ENCODE results near the gene PAPSS1. TPM values are rescaled to one million over a fixed set of nuclear protein-coding genes. Genes with fewer than 3 reads are reported as not detected.
"Not testable (repeated sequence)": the region's sequence is repeated elsewhere in the genome, so short reads cannot be mapped to it uniquely, and the experiment has no call there.

The PAPSS1 gene
- total and polyA plus RNA-seq, 9 of the 15 experiments (the other 6 are each of a cell fraction or from before 2014, with no cell fraction given), result 21.1 to 53.9 (median 41.9) TPM

DNA sequence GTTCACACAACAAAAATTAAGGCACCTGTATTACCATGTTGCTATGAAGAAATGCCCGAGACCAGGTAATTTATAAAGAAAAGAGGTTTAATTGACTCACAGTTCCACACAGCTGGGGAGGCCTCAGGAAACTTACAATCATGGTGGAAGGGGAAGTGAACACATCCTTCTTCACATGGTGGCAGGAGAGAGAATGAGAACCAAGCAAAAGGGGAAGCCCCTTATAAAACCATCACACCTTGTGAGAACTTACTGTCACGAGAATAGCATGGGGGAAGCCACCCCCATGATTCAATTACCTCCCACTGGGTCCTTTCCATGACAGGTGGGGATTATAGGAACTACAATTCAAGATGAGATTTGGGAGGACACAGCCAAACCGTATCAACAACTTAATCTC lies 68.6 kb downstream of the PAPSS1 start:
- TF ChIP-seq SPI1 (IDR thresholded peaks at IDR 0.05; ENCODE audit: borderline replicate concordance, low read depth, low read length), result peak; percentile 12; the same call in 1 of the 2 replicates
- H3K4me3 ChIP-seq; H3K27ac ChIP-seq (ENCODE audit: extremely low read depth, low read depth, low read length); H3K27me3 ChIP-seq (ENCODE audit: control insufficient read depth in 2 of 2, insufficient read depth in 2 of 2, low read length in 2 of 2); H3K9me3 ChIP-seq (replicated peaks; ENCODE audit: control insufficient read depth, insufficient read depth, low read depth, low read length); H3K4me1 ChIP-seq (replicated peaks in 1 of 2; ENCODE audit: control insufficient read depth in 2 of 2, insufficient read depth in 2 of 2, low read length in 2 of 2); H2AFZ ChIP-seq (ENCODE audit: low read depth, low read length); BruUV-seq (replicated peaks); CTCF ChIA-PET (ENCODE audit: low intra/inter-chr PET ratio); H3K36me3 ChIP-seq (ENCODE audit: control insufficient read depth, insufficient read depth, low read length); DNase-seq (ENCODE audit: extremely low read depth in 1 of 4, low spot score in 3 of 4); H4K20me1 ChIP-seq (replicated peaks; ENCODE audit: control insufficient read depth, insufficient read depth, low read length); ATAC-seq; H3K9me1 ChIP-seq (ENCODE audit: control insufficient read depth, insufficient read depth, low read length); in situ Hi-C loops (cut with MboI); H3K9ac ChIP-seq (ENCODE audit: insufficient read depth in 1 of 2, low read depth in 2 of 2, low read length in 2 of 2); H3K79me2 ChIP-seq (ENCODE audit: control insufficient read depth, insufficient read depth, low read length); intact Hi-C loops (cut with micrococcal nuclease); H3K4me2 ChIP-seq (ENCODE audit: insufficient read depth, low read length); FAIRE-seq; POLR2A ChIA-PET: not testable (repeated sequence)
- 55% methylated on average over 3 of the region's 3 CpGs for WGBS (ENCODE audit: insufficient coverage, low coverage, missing lambda C conversion rate)

DNA sequence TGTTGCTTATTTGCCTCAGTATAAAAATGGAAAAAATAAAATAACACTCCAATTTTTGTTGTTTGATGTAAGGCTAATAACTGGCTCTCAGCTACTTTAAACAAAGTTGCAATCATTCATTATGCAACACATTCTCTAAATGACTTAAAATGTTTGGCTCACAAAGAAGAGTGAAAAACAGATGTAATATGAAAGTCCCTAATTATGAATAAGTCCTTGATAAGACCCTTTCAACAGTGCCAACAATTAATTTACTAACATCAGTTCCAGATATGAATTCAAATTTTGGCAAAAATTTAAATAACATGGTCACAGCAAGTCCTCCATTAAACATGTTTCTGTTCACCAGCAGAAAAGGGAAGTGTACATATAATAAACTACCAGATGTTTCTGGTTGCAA lies 69.8 kb downstream of the PAPSS1 start:
- Histone ChIP-seq H2AFZ (ENCODE audit: low read depth, low read length) (no peak overlapping the region), H3K36me3 (ENCODE audit: control insufficient read depth, insufficient read depth, low read length) (peaks cover 4% of the 10 kb centered on the region; the same call in 1 of the 3 replicates), H3K27ac (ENCODE audit: extremely low read depth, low read depth, low read length) (no peak overlapping the region), H3K4me3 (no peak overlapping the region), H3K9me3 (replicated peaks; ENCODE audit: control insufficient read depth, insufficient read depth, low read depth, low read length) (no peaks in the 10 kb centered on the region), H4K20me1 (replicated peaks; ENCODE audit: control insufficient read depth, insufficient read depth, low read length) (no peaks in the 10 kb centered on the region), H3K4me1 (replicated peaks in 1 of 2; ENCODE audit: control insufficient read depth in 2 of 2, insufficient read depth in 2 of 2, low read length in 2 of 2) (no peaks in the 10 kb centered on the region), H3K4me2 (ENCODE audit: insufficient read depth, low read length) (no peak overlapping the region), H3K27me3 (ENCODE audit: control insufficient read depth in 2 of 2, insufficient read depth in 2 of 2, low read length in 2 of 2) (no peaks in the 10 kb centered on the region), H3K79me2 (ENCODE audit: control insufficient read depth, insufficient read depth, low read length) (no peaks in the 10 kb centered on the region), H3K9ac (ENCODE audit: insufficient read depth in 1 of 2, low read depth in 2 of 2, low read length in 2 of 2) (no peak overlapping the region), H3K9me1 (ENCODE audit: control insufficient read depth, insufficient read depth, low read length) (no peaks in the 10 kb centered on the region)
- CTCF ChIA-PET (ENCODE audit: low intra/inter-chr PET ratio), result no interaction called here
- intact Hi-C loops (cut with micrococcal nuclease) (no loop called here), in situ Hi-C loops (cut with MboI) (no loop called here)
- POLR2A ChIA-PET, result no interaction called here
- no peak for DNase-seq (ENCODE audit: extremely low read depth in 1 of 4, low spot score in 3 of 4)
- no peak for ATAC-seq
- no TSS peak for BruUV-seq (replicated peaks)
- FAIRE-seq, result no peak
- TF ChIP-seq, protein P1, sequence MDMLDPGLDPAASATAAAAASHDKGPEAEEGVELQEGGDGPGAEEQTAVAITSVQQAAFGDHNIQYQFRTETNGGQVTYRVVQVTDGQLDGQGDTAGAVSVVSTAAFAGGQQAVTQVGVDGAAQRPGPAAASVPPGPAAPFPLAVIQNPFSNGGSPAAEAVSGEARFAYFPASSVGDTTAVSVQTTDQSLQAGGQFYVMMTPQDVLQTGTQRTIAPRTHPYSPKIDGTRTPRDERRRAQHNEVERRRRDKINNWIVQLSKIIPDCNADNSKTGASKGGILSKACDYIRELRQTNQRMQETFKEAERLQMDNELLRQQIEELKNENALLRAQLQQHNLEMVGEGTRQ (CRISPR knock-in tag; IDR thresholded peaks at IDR 0.05), result no peak
- TF ChIP-seq SRSF9 (IDR thresholded peaks at IDR 0.05; ENCODE audit: borderline replicate concordance, low read depth, low read length), result no peak
- TF ChIP-seq, protein P2, sequence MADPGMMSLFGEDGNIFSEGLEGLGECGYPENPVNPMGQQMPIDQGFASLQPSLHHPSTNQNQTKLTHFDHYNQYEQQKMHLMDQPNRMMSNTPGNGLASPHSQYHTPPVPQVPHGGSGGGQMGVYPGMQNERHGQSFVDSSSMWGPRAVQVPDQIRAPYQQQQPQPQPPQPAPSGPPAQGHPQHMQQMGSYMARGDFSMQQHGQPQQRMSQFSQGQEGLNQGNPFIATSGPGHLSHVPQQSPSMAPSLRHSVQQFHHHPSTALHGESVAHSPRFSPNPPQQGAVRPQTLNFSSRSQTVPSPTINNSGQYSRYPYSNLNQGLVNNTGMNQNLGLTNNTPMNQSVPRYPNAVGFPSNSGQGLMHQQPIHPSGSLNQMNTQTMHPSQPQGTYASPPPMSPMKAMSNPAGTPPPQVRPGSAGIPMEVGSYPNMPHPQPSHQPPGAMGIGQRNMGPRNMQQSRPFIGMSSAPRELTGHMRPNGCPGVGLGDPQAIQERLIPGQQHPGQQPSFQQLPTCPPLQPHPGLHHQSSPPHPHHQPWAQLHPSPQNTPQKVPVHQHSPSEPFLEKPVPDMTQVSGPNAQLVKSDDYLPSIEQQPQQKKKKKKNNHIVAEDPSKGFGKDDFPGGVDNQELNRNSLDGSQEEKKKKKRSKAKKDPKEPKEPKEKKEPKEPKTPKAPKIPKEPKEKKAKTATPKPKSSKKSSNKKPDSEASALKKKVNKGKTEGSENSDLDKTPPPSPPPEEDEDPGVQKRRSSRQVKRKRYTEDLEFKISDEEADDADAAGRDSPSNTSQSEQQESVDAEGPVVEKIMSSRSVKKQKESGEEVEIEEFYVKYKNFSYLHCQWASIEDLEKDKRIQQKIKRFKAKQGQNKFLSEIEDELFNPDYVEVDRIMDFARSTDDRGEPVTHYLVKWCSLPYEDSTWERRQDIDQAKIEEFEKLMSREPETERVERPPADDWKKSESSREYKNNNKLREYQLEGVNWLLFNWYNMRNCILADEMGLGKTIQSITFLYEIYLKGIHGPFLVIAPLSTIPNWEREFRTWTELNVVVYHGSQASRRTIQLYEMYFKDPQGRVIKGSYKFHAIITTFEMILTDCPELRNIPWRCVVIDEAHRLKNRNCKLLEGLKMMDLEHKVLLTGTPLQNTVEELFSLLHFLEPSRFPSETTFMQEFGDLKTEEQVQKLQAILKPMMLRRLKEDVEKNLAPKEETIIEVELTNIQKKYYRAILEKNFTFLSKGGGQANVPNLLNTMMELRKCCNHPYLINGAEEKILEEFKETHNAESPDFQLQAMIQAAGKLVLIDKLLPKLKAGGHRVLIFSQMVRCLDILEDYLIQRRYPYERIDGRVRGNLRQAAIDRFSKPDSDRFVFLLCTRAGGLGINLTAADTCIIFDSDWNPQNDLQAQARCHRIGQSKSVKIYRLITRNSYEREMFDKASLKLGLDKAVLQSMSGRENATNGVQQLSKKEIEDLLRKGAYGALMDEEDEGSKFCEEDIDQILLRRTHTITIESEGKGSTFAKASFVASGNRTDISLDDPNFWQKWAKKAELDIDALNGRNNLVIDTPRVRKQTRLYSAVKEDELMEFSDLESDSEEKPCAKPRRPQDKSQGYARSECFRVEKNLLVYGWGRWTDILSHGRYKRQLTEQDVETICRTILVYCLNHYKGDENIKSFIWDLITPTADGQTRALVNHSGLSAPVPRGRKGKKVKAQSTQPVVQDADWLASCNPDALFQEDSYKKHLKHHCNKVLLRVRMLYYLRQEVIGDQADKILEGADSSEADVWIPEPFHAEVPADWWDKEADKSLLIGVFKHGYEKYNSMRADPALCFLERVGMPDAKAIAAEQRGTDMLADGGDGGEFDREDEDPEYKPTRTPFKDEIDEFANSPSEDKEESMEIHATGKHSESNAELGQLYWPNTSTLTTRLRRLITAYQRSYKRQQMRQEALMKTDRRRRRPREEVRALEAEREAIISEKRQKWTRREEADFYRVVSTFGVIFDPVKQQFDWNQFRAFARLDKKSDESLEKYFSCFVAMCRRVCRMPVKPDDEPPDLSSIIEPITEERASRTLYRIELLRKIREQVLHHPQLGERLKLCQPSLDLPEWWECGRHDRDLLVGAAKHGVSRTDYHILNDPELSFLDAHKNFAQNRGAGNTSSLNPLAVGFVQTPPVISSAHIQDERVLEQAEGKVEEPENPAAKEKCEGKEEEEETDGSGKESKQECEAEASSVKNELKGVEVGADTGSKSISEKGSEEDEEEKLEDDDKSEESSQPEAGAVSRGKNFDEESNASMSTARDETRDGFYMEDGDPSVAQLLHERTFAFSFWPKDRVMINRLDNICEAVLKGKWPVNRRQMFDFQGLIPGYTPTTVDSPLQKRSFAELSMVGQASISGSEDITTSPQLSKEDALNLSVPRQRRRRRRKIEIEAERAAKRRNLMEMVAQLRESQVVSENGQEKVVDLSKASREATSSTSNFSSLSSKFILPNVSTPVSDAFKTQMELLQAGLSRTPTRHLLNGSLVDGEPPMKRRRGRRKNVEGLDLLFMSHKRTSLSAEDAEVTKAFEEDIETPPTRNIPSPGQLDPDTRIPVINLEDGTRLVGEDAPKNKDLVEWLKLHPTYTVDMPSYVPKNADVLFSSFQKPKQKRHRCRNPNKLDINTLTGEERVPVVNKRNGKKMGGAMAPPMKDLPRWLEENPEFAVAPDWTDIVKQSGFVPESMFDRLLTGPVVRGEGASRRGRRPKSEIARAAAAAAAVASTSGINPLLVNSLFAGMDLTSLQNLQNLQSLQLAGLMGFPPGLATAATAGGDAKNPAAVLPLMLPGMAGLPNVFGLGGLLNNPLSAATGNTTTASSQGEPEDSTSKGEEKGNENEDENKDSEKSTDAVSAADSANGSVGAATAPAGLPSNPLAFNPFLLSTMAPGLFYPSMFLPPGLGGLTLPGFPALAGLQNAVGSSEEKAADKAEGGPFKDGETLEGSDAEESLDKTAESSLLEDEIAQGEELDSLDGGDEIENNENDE (IDR thresholded peaks at IDR 0.05; ENCODE audit: low read depth, low read length), result no peak

Measured in K562 (cell line).